ENCODE data around the gene WDSUB1. TPM values are rescaled to one million over a fixed set of nuclear protein-coding genes. Genes with fewer than 3 reads are reported as not detected.

The WDSUB1 gene
- total and polyA plus RNA-seq, 2 of the 4 experiments (the other 2 are of a cell fraction) = 4.8 to 5.2 TPM

- H3K4me1 ChIP-seq (ENCODE audit: control insufficient read depth, insufficient read depth, low read length) = no peaks in the 10 kb centered on the region
- H2BK20ac ChIP-seq (ENCODE audit: low read depth, low read length) = no peak overlapping the region
- no peak overlapping the region for H4K8ac ChIP-seq (ENCODE audit: low read depth in 2 of 2, low read length in 2 of 2)
- peaks cover 10% of the 10 kb centered on the region; the same call in 1 of the 2 replicates for H3K9me1 ChIP-seq (ENCODE audit: insufficient read depth, low read length)
- H2BK5ac ChIP-seq (ENCODE audit: low read depth, low read length, poor library complexity, severe bottlenecking) = no peak overlapping the region
- H3K56ac ChIP-seq (ENCODE audit: extremely low read depth, insufficient read depth, low read length) = no peak overlapping the region
- H2AK9ac ChIP-seq (replicated peaks; ENCODE audit: low read depth, low read length, poor library complexity) = no peak overlapping the region
- dilution Hi-C loops (cut with HindIII; ENCODE audit: low sequenced_read_pairs, unreplicated experiment) (no loop called here), intact Hi-C loops (cut with micrococcal nuclease) (no loop called here), in situ Hi-C loops (cut with MboI; ENCODE audit: low sequenced_read_pairs) (no loop called here)
- H3K14ac ChIP-seq (replicated peaks; ENCODE audit: low read depth, low read length) = no peak overlapping the region
- H3K27ac ChIP-seq (ENCODE audit: insufficient read depth, low read length) = no peak overlapping the region
- 0 out of 2 replicates have a peak, but pooled peaks cover 3% of the 10 kb centered on the region for H4K20me1 ChIP-seq (ENCODE audit: insufficient read depth, low read length)
- no peak overlapping the region for H2AK5ac ChIP-seq (ENCODE audit: low read depth, low read length)
- no peak overlapping the region for H3K18ac ChIP-seq (ENCODE audit: low read depth, low read length)
- no peak overlapping the region for H3K4me2 ChIP-seq (ENCODE audit: low read depth, low read length)
- DNase-seq = no peak
- ChIA-PET POLR2A (ENCODE audit: unreplicated experiment) (interaction anchor here (0.6 kb wide), 1 partner anchor 523 kb away, joined by 3 read pairs; no protein-coding TSS in a partner anchor), CTCF (no interaction called here)
- H4K91ac ChIP-seq (ENCODE audit: insufficient read depth, low read depth, low read length) = no peak overlapping the region
- no peak overlapping the region for H2BK120ac ChIP-seq (ENCODE audit: low read depth, low read length)
- H3K9me3 ChIP-seq (ENCODE audit: control insufficient read depth, insufficient read depth, low read length) = no peaks in the 10 kb centered on the region
- H3K9ac ChIP-seq (ENCODE audit: low read depth, low read length) = no peak overlapping the region
- no peak overlapping the region for H2BK15ac ChIP-seq (ENCODE audit: low read depth, low read length)
- no peak for ATAC-seq (ENCODE audit: low read depth)
- H2AFZ ChIP-seq (replicated peaks; ENCODE audit: low read length, poor library complexity) = no peak overlapping the region
- peaks cover 37% of the 10 kb centered on the region for H3K36me3 ChIP-seq (ENCODE audit: control insufficient read depth, insufficient read depth, low read length)
- H4K5ac ChIP-seq (ENCODE audit: low read depth, low read length) = no peak overlapping the region
- no peak overlapping the region for H3K4me3 ChIP-seq (ENCODE audit: insufficient read depth, low read depth, low read length)
- H3K23ac ChIP-seq (ENCODE audit: low read depth, low read length) = no peak overlapping the region
- H3K79me1 ChIP-seq (ENCODE audit: low read depth in 1 of 2, low read length in 2 of 2) = 0 out of 4 replicates have a peak, but pooled peaks cover 0 to 6% of the 10 kb centered on the region in 2 experiments
- H3K4ac ChIP-seq (ENCODE audit: low read depth, low read length) = no peak overlapping the region
- no TSS peak for BruUV-seq (replicated peaks)
- WGBS, 2 experiments (ENCODE audit: extremely low coverage in 2 of 2, insufficient read length in 1 of 2) = 94% methylated on average over 2 of the region's 12 CpGs; no CpG with 5 or more reads in 1 of the 2 experiments
- no peaks in the 10 kb centered on the region for H3K27me3 ChIP-seq (ENCODE audit: control insufficient read depth, insufficient read depth, low read length)
- TF ChIP-seq CHD1 (IDR thresholded peaks at IDR 0.05; ENCODE audit: low read depth, low read length) (no peak), NFE2L2 (IDR thresholded peaks at IDR 0.05; ENCODE audit: low read depth, low read length) (no peak), BHLHE40 (IDR thresholded peaks at IDR 0.05; ENCODE audit: low read depth, low read length) (no peak), RAD21 (IDR thresholded peaks at IDR 0.05; ENCODE audit: low read length) (no peak), CTCF (conservative IDR thresholded peaks at IDR 0.05; ENCODE audit: low read depth, low read length) (no peak)
Measured at GRCh38 chr2:159192371-159192918, 94.1 kb downstream of the WDSUB1 start.
